CD4-positive, alpha-beta T cell treated with Interleukin-21 for 1 hour (primary cell): ENCODE data around the gene GPR62.
A peak's percentile ranks its signal among the peaks of the same experiment; 100 is the strongest.

ENCODE experiments used
- DNase-seq: peaks from one replicate; pipeline ENCODE4 v3.0.0-alpha.2; 2020

Gene GPR62

GRCh38 chr3:51994530-51994929 is 39.3 kb downstream of the GPR62 start:
- DNase-seq, result no peak

DNA sequence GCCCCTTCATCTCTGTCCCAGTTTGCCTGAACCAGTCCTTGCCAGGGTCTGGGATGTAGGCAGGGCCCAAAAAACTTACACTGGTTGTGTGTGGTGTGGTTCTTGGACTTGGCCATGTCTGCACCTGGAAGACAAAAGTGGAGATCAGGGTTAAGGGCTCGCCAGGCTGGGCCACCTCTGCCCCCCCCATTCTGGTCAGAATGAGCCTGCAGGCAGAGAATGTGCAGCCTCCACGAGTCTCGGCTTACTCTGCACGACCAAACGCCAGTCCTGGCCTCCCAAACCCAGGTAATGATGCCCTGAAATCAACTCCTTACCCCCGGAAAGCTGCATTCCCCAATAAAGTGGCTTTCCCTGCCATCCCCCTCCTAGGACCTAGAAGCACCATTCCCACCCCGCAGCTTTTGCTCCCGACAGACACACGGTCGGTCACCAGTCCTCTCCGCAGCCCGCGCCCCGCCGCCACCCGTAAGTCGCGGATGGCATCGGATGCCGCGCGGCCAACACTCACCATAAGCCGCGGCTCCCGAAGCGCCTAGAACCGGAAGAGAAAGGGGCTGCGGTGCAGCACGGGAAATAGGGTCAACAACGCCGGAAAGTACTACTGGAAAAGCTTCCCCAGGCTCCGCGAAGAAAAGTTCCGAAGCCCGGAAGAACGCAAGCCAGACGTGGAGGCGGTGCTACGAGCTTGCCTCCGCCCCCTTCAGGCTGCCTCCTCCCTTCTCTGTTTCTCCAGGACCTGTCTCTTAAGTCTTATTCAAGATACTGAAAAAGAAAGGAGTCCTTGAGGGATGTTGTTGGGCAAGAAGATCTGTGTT is 40.4 kb downstream of the GPR62 start, which contains the start of gene RPL29:
Gene RPL29, minus strand, starts transcription at position 550 of the 818 bp plus-strand sequence. Its CDS starts 434 bp downstream, at position 116.
- DNase-seq, result peak; percentile 95

GRCh38 chr3:51997172-51997571 is 42.0 kb downstream of the GPR62 start:
- DNase-seq, result no peak

DNA sequence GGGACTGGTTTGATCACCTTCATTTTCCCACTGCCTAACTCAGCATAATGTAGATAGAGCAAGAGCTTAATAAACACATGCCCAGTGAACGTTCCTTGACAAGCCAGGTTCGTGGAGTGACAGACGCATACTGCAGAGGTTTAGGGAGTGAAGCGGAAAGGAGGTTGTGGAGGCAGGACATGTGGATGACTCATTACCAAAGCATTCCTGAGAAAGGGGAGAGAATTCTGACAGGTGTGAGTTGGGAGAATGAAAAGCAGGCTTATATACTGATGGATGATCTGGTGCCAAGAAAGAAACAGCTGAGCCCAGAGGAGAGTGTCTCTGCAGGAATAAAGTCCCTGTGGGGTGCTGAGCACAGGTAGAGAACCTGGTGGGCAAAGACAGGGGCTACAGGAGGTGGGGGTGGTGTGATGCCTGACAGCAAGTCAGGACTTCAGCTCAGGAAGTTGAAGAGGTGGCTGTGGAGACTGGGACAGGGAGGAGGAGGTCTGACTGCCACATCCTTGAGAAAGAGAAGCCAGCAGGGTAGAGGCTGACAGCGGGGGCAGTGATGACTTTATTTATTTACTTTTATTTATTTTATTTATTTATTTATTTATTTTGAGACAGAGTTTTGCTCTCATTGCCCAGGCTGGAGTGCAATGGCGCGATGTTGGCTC is 42.9 kb downstream of the GPR62 start:
- DNase-seq, result no peak

DNA sequence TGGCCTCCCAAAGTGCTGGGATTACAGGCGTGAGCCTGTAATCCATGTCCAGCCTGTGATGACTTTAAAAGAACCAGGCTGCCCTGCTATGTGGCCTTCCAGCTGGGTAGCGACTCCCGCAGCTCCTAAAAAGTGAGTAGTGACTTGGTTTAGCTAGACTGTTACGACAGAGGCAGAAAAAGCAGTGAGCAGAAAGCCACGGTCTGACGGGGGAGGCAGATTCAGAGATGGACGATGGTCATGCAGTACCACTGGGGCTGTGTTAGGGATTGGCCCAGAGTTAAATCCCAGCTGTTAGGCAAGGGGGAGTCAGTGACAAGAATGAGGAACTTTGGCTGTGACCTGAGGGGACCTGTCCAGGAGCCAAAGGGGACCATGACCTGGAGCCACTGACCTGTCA is 43.6 kb downstream of the GPR62 start:
- no peak for DNase-seq

GRCh38 chr3:51999846-52000245 is 44.7 kb downstream of the GPR62 start:
- no peak for DNase-seq

DNA sequence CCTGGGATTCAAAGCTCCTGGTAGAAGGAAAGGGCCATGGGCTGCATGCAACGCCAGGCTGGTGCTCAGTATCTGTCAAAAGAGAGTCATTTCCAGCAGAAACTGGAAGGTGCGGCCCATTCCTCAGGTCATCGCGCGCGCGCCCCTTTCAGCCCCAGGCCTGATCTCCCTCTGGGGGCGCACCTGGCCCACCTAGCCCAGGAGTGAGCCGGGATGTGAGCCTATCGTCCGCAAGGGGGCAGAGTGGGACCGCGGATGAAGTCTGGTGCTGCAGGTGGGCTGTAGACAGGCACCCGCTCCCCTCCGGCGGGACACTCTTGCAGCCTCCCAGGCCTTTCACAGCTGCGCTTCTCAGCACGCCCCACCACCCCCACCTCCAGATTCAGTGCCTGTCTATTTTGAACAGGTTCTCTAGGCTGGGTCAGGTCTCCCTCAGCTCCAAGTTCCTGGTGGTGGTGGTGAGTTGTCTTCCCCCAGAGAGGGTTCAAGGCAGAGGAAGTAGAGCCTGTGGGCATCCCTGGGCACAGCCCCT is 46.3 kb downstream of the GPR62 start:
- peak; percentile 89 for DNase-seq

DNA sequence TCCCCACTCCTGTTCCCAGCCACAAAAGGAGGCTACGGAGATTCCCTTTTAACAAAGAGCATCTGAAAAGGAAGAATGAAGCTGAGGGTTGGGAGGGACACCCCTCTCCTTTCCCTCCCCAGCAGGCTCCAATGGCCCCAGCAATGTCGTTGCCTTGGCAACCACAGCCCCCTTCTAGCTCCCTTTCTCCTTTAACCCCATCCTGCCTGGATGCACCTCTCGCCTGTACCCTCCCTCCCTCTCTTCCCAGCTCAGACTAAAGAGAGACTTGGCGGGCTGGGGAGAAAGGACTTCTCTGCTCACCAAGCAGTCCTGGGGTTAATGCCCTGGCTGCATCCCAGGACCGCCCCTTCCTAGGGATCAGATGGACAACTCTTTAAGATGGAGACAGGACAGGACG is 47.6 kb downstream of the GPR62 start:
- DNase-seq, result no peak

- no peak for DNase-seq
These were observed 49.1 kb downstream of the GPR62 start for GRCh38 chr3:52004163-52004787.

DNA sequence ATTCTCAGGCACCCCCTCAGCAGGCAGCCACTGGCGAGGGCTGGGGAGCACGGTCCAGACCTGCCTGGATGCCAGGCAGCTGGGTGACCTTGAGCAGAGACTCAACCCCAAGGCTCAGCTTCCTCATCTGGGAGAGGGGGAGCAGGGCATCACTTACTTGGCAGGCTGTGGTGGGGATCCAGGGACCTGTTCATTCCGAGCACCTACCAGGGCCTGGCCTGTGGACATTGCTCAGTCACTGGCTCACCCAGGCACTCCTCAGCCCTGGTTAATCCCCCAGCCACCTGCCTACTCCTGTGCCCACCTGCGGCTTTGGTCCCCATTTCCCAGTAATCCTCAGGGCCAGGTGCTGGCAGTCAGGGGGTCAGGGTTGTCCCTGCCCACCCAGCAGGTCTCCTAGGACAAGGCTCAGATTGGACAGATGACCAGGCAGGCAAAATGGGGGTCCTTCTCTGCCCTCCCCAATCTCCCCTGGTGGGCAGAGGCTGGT is 49.8 kb downstream of the GPR62 start:
- DNase-seq, result no peak

GRCh38 chr3:52005571-52005986 is 50.4 kb downstream of the GPR62 start:
- DNase-seq, result no peak

DNA sequence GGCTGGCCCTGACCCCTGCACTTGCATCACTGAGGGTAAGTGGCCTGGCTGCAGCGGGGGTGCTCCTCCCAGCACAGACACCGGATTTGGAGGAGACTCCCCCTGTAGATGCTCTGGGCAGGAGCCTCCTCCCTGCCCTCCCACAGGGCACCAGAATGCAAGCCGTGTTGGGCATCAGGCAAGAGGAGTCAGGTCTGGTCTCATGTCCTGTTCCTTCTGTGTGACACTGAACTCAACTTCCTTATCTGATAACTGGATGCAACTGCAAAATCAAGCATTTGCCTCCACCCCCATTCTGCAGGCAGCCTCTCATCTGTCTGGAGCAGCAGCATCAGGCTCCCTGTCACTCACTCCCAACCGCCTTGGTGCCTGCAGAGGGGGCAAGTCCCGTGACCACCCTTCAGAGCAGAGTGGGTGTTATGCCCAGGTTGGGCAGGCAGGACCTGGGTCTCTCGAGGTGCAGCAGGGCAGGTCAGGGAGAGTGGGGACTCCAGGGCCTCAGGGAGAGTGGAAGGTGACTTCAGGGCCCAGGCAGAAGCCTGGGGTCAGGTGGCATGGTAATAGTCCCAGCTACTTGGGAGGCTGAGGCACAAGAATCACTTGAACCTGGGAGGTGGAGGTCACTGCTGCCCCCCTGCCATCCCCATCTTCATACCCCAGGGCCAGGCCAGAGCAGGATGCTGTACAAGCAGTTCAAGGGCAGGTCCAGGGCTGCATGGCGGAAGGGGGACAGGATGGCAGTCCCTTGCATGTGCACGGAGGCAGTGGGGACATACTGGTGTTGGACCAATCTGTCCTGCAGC is 51.0 kb downstream of the GPR62 start:
- no peak for DNase-seq

GRCh38 chr3:52006820-52007133 is 51.6 kb downstream of the GPR62 start:
- no peak for DNase-seq
